PFSK-1 (cell line): ENCODE measurements around the gene TMPRSS3.

Source experiments
- POLR2AphosphoS5 ChIP-seq: IDR thresholded peaks from 2 replicates; pipeline ENCODE4 v1.6.1; 2012; ENCODE audit warnings: low read depth, mild to moderate bottlenecking, control low read depth, low read length, moderate library complexity
- SIN3A ChIP-seq: IDR thresholded peaks from 2 replicates; pipeline ENCODE4 v1.6.1; 2012; ENCODE audit warnings: mild to moderate bottlenecking, low read length, moderate library complexity, borderline replicate concordance; ENCODE audit not compliant: insufficient read depth
- TF ChIP-seq, protein P1 (sequence below), 2 experiments: IDR thresholded peaks; 2 replicates each; pipeline versions ENCODE4 v1.6.1 to v1.8.0; 2011 to 2012; ENCODE audit warnings: low read depth in 2 of 2, low read length in 2 of 2, control low read depth in 1 of 2, inconsistent platforms in 1 of 2, mild to moderate bottlenecking in 1 of 2, moderate library complexity in 1 of 2; ENCODE audit not compliant: insufficient read depth in 1 of 2

DNA sequence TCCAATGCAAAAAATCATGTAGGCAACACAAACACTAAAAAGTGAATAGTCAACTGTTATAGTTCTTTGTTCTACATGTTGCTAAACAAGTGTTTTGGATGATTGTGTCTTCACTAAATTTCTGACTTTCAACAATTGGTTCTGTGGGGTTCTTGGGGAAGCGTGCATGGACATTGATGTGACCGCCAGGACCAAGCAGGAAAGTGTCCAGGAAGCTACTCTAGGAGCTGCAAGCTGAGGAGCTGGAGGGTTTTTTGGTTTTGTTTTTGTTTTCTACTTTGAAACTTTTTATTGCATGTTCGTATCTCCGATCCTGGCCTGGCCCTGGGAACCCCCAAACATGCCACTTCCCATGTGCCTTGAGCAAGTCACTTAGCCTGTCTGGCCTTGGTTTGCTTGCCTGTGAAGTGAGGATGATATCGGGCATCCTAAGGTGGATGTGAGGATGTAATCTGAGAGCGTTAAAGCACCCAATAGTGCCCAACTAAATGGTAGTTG, 8.0 kb downstream of the TMPRSS3 start:
- TF ChIP-seq POLR2AphosphoS5 = no peak
- TF ChIP-seq SIN3A = no peak
- TF ChIP-seq, protein P1, sequence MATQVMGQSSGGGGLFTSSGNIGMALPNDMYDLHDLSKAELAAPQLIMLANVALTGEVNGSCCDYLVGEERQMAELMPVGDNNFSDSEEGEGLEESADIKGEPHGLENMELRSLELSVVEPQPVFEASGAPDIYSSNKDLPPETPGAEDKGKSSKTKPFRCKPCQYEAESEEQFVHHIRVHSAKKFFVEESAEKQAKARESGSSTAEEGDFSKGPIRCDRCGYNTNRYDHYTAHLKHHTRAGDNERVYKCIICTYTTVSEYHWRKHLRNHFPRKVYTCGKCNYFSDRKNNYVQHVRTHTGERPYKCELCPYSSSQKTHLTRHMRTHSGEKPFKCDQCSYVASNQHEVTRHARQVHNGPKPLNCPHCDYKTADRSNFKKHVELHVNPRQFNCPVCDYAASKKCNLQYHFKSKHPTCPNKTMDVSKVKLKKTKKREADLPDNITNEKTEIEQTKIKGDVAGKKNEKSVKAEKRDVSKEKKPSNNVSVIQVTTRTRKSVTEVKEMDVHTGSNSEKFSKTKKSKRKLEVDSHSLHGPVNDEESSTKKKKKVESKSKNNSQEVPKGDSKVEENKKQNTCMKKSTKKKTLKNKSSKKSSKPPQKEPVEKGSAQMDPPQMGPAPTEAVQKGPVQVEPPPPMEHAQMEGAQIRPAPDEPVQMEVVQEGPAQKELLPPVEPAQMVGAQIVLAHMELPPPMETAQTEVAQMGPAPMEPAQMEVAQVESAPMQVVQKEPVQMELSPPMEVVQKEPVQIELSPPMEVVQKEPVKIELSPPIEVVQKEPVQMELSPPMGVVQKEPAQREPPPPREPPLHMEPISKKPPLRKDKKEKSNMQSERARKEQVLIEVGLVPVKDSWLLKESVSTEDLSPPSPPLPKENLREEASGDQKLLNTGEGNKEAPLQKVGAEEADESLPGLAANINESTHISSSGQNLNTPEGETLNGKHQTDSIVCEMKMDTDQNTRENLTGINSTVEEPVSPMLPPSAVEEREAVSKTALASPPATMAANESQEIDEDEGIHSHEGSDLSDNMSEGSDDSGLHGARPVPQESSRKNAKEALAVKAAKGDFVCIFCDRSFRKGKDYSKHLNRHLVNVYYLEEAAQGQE (IDR thresholded peaks at IDR 0.05; ENCODE audit: insufficient read depth in 1 of 2, low read depth in 2 of 2, low read length in 2 of 2) = no peak
